Fibroblast of skin of left biceps (primary cell): ENCODE results near the gene OTOP2.
"Not testable (repeated sequence)": the region's sequence is repeated elsewhere in the genome, so short reads cannot be mapped to it uniquely, and the experiment has no call there.

Source experiments
- DNase-seq, 2 experiments: peaks; one replicate each; pipeline ENCODE4 v3.0.0-alpha.2; 2013; ENCODE audit warnings: low read depth in 2 of 2

The OTOP2 gene

GRCh38 chr17:74951680-74952421 lies 27.8 kb downstream of the OTOP2 start:
- DNase-seq = no peak

GRCh38 chr17:74952431-74953133 lies 28.5 kb downstream of the OTOP2 start:
- no peak for DNase-seq

GRCh38 chr17:74953134-74953687 lies 29.1 kb downstream of the OTOP2 start:
- no peak for DNase-seq

GRCh38 chr17:74954115-74954514 lies 30.0 kb downstream of the OTOP2 start:
- DNase-seq = no peak

- DNase-seq = no peak
Measured at GRCh38 chr17:74954665-74955421, 30.8 kb downstream of the OTOP2 start.

GRCh38 chr17:74956093-74956492 lies 32.0 kb downstream of the OTOP2 start:
- DNase-seq = no peak

GRCh38 chr17:74957935-74958740 lies 34.1 kb downstream of the OTOP2 start:
- DNase-seq = no peak

- DNase-seq = no peak
Measured at GRCh38 chr17:74959826-74960515, 35.9 kb downstream of the OTOP2 start.

- DNase-seq = no peak
Measured at GRCh38 chr17:74960570-74961342, 36.7 kb downstream of the OTOP2 start.

- DNase-seq = peak; percentile 46 to 50
Measured at GRCh38 chr17:74961657-74962350, 37.7 kb downstream of the OTOP2 start.

- DNase-seq = no peak
Measured at GRCh38 chr17:74962622-74963394, 38.7 kb downstream of the OTOP2 start.

GRCh38 chr17:74963656-74964055 lies 39.6 kb downstream of the OTOP2 start:
- DNase-seq = no peak

GRCh38 chr17:74964246-74964761 lies 40.2 kb downstream of the OTOP2 start:
- no peak for DNase-seq

- DNase-seq = no peak
Measured at GRCh38 chr17:74964988-74965622, 41.0 kb downstream of the OTOP2 start.

- no peak for DNase-seq
Measured at GRCh38 chr17:74968361-74968780, 44.3 kb downstream of the OTOP2 start.

GRCh38 chr17:74969501-74969900 lies 45.4 kb downstream of the OTOP2 start:
- not testable (repeated sequence) for DNase-seq

GRCh38 chr17:74970395-74970794 lies 46.3 kb downstream of the OTOP2 start:
- no peak for DNase-seq
